Measurements from ENCODE around the gene FAM234A. TPM values are rescaled to one million over a fixed set of nuclear protein-coding genes. Genes with fewer than 3 reads are reported as not detected.

Gene FAM234A
- total RNA-seq, 1 donor from 2014 or later = 72.3 TPM

DNA sequence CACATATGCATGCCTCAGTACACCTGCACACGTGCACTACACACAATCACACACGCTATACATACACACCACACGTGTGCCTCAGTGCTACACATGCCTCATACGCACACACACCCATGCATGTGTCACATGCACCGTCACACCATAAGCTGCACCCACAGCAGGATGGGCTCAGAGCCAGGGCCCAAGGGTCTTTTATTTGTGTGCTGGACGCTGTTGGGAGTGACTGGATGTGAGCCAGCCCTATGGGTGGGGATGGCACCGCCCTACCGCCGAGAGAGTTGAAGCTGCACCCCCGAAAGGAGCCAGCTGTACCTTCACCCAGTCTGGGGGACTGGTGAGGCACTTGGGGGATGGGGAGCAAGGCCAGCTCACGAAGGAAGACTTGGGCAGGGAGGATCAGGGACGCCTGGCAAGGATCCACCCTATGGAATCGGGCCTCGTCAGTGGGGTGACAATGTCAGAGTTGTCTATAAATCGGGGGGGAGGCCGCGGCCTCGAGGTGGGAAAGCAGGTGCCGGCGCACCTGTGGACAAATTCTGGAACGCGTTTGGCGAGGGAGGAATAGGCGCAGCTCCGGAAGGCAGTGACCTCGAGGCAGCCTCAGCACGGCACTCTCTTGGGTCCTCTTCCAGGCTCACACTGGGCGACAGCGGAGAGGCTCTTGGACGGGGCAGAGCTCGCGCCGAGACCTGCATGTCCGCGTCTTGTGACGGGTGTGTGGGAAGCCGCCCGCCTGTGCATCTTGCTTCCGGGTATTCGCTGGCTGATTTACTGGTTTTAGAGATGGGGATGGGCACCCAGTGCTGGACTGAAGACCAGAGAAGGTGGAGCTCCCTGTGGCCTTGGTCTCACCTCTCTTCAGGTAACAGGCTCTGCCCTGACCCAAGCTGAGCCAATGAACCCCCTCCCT is 33.8 kb downstream of the FAM234A start:
- Mint-ChIP-seq H3K4me3 (ENCODE audit: unreplicated experiment) (no peak overlapping the region), H3K4me1 (ENCODE audit: unreplicated experiment) (no peaks in the 10 kb centered on the region), H3K27me3 (ENCODE audit: unreplicated experiment) (peaks cover 11% of the 10 kb centered on the region), H3K36me3 (ENCODE audit: low read depth, unreplicated experiment) (peaks cover 8% of the 10 kb centered on the region), H3K9me3 (ENCODE audit: unreplicated experiment) (no peaks in the 10 kb centered on the region), H3K27ac (ENCODE audit: unreplicated experiment) (no peak overlapping the region)
- TF ChIP-seq, protein P1, sequence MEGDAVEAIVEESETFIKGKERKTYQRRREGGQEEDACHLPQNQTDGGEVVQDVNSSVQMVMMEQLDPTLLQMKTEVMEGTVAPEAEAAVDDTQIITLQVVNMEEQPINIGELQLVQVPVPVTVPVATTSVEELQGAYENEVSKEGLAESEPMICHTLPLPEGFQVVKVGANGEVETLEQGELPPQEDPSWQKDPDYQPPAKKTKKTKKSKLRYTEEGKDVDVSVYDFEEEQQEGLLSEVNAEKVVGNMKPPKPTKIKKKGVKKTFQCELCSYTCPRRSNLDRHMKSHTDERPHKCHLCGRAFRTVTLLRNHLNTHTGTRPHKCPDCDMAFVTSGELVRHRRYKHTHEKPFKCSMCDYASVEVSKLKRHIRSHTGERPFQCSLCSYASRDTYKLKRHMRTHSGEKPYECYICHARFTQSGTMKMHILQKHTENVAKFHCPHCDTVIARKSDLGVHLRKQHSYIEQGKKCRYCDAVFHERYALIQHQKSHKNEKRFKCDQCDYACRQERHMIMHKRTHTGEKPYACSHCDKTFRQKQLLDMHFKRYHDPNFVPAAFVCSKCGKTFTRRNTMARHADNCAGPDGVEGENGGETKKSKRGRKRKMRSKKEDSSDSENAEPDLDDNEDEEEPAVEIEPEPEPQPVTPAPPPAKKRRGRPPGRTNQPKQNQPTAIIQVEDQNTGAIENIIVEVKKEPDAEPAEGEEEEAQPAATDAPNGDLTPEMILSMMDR (IDR thresholded peaks at IDR 0.05; ENCODE audit: unreplicated experiment) = no peak
- DNase-seq (ENCODE audit: low spot score) = no peak

DNA sequence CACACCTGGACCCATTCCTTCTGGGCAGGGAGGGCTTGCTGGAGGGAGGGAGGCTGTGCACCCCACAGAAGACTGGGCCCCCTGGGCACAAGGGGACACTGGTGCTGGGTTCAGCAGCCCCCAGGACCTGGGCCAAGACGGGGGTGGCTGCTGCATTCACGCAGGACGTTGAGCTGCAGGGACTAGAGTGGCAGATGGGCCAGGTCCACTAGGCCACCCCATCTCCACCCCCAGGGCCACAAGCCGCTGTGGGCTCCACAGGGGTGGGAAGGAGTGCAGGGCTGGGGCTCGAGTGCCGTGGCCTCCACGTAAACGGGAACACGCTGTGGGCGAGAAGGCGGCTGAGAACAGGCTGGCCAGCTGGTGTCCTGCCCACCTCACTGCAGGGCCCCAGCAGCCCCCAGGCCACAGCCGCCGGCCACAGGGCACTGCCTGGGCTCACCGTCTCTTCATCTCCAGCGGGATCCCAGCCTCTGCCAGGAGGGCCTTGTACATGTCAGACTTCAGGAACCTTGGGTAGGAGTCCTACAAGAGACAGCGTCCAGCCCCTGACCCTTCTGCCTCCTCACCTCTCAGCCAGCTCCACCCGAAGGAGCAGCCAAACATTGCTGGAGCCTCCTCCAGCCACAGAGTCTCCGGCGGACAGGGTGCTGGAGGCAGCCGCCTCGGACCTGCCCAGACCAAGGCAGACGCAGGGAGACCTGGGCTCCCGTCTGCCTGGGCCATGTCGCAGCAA is 34.6 kb downstream of the FAM234A start:
- TF ChIP-seq, protein P1 (IDR thresholded peaks at IDR 0.05; ENCODE audit: unreplicated experiment) = no peak
- no peaks in the 10 kb centered on the region for H3K4me1 Mint-ChIP-seq (ENCODE audit: unreplicated experiment)
- H3K4me3 Mint-ChIP-seq (ENCODE audit: unreplicated experiment) = no peak overlapping the region
- H3K9me3 Mint-ChIP-seq (ENCODE audit: unreplicated experiment) = no peaks in the 10 kb centered on the region
- peaks cover 11% of the 10 kb centered on the region for H3K27me3 Mint-ChIP-seq (ENCODE audit: unreplicated experiment)
- peaks cover 8% of the 10 kb centered on the region for H3K36me3 Mint-ChIP-seq (ENCODE audit: low read depth, unreplicated experiment)
- H3K27ac Mint-ChIP-seq (ENCODE audit: unreplicated experiment) = no peak overlapping the region
- no peak for DNase-seq (ENCODE audit: low spot score)

DNA sequence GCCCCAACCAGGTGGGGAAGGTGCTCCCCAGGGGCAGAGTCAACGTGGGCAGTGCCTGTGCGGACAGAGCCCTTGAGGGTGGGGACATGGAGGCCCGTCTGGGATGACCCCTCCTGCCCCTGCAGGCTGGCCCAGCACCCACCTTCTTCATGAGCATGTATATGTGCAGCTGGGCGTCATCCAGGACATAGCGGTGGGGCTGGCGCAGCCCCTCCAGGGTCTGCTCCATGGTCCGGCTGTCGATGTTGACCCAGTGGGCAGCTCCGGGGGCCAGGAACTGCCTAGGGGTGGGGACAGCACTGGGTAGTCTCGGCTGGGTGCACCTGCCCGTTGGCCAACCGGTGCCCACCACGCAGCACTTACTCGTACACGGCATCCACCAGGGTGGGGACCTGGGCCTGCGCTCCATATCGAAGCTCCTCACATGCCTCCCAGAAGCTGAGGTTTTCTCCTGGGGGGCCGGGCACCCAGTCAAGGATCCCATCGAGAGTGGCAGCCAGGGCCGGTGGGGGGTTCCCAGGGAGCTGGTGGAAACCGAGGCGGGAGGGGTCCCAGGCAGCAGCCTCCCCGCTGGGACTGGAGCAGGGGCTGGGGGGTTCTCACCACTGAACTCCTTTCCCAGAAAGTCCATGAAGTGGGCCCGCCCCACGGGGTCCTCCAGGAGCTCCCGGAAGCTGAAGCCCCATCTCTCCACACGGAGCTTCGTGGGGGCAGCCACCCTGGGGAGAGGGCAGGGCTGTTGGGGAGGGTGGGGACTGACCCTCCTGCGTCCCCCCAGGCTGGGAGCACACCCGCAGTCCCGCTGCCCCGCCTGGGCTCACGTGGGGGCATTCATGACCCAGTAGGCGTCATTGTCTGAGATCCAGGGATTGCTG is 36.0 kb downstream of the FAM234A start:
- H3K36me3 Mint-ChIP-seq (ENCODE audit: low read depth, unreplicated experiment) = peaks cover 8% of the 10 kb centered on the region
- no peaks in the 10 kb centered on the region for H3K9me3 Mint-ChIP-seq (ENCODE audit: unreplicated experiment)
- no peak overlapping the region for H3K27ac Mint-ChIP-seq (ENCODE audit: unreplicated experiment)
- no peaks in the 10 kb centered on the region for H3K4me1 Mint-ChIP-seq (ENCODE audit: unreplicated experiment)
- no peak for DNase-seq (ENCODE audit: low spot score)
- peaks cover 11% of the 10 kb centered on the region for H3K27me3 Mint-ChIP-seq (ENCODE audit: unreplicated experiment)
- TF ChIP-seq, protein P1 (IDR thresholded peaks at IDR 0.05; ENCODE audit: unreplicated experiment) = no peak
- no peak overlapping the region for H3K4me3 Mint-ChIP-seq (ENCODE audit: unreplicated experiment)

DNA sequence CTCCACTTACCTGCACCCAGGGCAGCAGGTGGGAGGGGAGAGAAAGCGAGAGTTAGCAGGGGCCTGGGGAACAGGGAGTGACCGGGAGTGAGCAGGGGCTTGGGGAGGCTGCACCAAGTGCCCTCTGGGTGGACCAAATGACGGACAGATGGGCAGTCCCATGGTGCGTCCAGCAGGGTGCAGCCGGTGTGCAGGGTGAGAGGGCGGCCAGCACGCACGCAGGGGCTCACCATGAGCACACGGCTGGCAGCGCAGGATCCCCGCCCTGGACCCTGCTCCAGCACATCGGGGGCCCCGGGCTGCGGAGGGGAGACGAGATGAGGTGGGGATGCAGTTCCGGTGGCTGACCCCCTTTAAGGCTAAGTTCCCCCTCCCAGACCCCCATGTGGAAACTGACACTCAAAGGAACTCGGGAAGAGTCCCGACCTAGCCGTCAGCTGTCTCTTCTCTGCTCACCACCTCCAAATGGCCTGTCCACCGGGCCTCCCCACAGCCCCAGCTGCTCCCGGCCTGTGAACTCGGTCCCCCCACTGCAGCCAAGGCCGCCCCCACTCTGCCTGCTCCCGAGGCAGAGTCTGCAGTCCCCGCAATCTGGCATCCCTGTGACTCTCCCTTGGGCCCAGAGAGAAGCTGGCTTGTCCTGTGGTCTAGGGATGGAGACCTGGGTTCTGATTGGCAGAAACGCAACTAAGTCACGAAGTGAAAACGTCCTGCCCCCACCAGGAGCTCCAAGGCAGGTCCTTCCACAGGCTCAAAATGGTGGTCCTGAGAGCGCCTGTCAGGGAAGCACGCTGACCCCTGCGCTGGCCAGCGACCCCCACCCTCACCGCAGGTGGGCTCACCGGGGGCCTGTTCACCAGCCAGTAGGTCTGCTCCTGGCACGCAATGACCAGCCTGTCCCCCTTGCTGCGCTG is 38.3 kb downstream of the FAM234A start:
- Mint-ChIP-seq H3K27ac (ENCODE audit: unreplicated experiment) (no peak overlapping the region), H3K27me3 (ENCODE audit: unreplicated experiment) (peaks cover 18% of the 10 kb centered on the region), H3K4me1 (ENCODE audit: unreplicated experiment) (no peaks in the 10 kb centered on the region), H3K9me3 (ENCODE audit: unreplicated experiment) (no peaks in the 10 kb centered on the region), H3K36me3 (ENCODE audit: low read depth, unreplicated experiment) (peaks cover 4% of the 10 kb centered on the region), H3K4me3 (ENCODE audit: unreplicated experiment) (no peak overlapping the region)
- no peak for DNase-seq (ENCODE audit: low spot score)
- TF ChIP-seq, protein P1 (IDR thresholded peaks at IDR 0.05; ENCODE audit: unreplicated experiment) = no peak
